Stomach (tissue), 9 donors: ENCODE results near the gene CCSER1. TPM values are rescaled to one million over a fixed set of nuclear protein-coding genes. Genes with fewer than 3 reads are reported as not detected.

Experiments
- DNase-seq, 2 donors: peaks; one replicate each; pipeline versions ENCODE4 v3.0.0 to v3.0.0-alpha.2; 2013 to 2019
- H3K27ac ChIP-seq, 5 donors: fragments of 200-600 bp in 4 of 5; sonication (generic) in 4 of 5; one replicate each; pipeline ENCODE4 v1.5.1; 2013 to 2019; ENCODE audit warnings: mild to moderate bottlenecking in 1 of 5, moderate library complexity in 1 of 5
- H3K27me3 ChIP-seq, 3 donors: fragments of 200-600 bp; sonication (generic); one replicate each; pipeline ENCODE4 v1.5.1; 2017 to 2019; ENCODE audit warnings: mixed run types in 1 of 3
- H3K36me3 ChIP-seq, 4 donors: fragments of 200-600 bp; sonication (generic); 1 replicate in 3 of 4; 2 replicates in 1 of 4; pipeline ENCODE4 v1.5.1; 2016 to 2019
- H3K4me1 ChIP-seq, 4 donors: fragments of 200-600 bp; sonication (generic); one replicate each; pipeline ENCODE4 v1.5.1; 2016 to 2019
- H3K4me3 ChIP-seq, 4 donors: fragments of 200-600 bp; sonication (generic) in 3 of 4; one replicate each; pipeline ENCODE4 v1.5.1; 2016 to 2019; ENCODE audit warnings: mild to moderate bottlenecking in 1 of 4
- H3K9me3 ChIP-seq, 4 donors: fragments of 200-600 bp; sonication (generic); one replicate each; pipeline ENCODE4 v1.5.1; 2016 to 2019
- CTCF ChIP-seq, 7 experiments: fragments of 450-650 bp in 4 of 7; fragments of 200-600 bp in 3 of 7; sonication (generic) in 3 of 7; IDR thresholded peaks; one replicate each; pipeline ENCODE4 v1.5.1; 2016 to 2019; ENCODE audit warnings: antibody characterized with exemption in 7 of 7, control low read depth in 2 of 7, mild to moderate bottlenecking in 1 of 7
- EP300 ChIP-seq: sonication (generic); formaldehyde crosslinking; IDR thresholded peaks from one replicate; pipeline ENCODE4 v1.6.1; 2017; ENCODE audit warnings: antibody characterized with exemption
- POLR2A ChIP-seq, 4 donors: fragments of 450-650 bp; IDR thresholded peaks; one replicate each; pipeline ENCODE4 v1.6.1; 2016; ENCODE audit warnings: antibody characterized with exemption in 4 of 4, control low read depth in 2 of 4, mild to moderate bottlenecking in 1 of 4, moderate library complexity in 1 of 4
- POLR2AphosphoS5 ChIP-seq, 3 donors: sonication (generic); formaldehyde crosslinking; IDR thresholded peaks; one replicate each; pipeline ENCODE4 v1.6.1; 2016; ENCODE audit warnings: antibody characterized with exemption in 3 of 3
- WGBS, 5 donors: extraction: QIAGEN DNeasy Blood & Tissue Kit in 3 of 5; methylation state at CpG; one replicate each; pipeline versions ENCODE4 v1.1.5 to v1.1.7; 2013 to 2018; 5-methylcytosine and 5-hydroxymethylcytosine counted together
- intact Hi-C: fragments of 100-400 bp; cut with DNase I; formaldehyde crosslinking; loops from one replicate; pipeline ENCODE4 v1.15.1; 2023; ENCODE audit warnings: low total_unique reads
- polyA plus RNA-seq, 3 donors: library from polyadenylated mRNA; stranded (reverse); fragments of 200-250 nt; gene quantifications; one replicate each; pipeline ENCODE4 v1.2.3, GENCODE V29; 2013
- total RNA-seq, 5 donors: library from RNA; depleted of rRNA; stranded (reverse); fragments of >200 nt; gene quantifications; one replicate each; pipeline versions ENCODE4 v1.1.0 to v1.2.3, GENCODE V29; 2014 to 2016
- donor health status: healthy with polysubstance abuse.
- donor health status: Bipolar disorder and iron deficiency.
- donor health status: healthy.

CCSER1 gene
- total and polyA plus RNA-seq, 8 donors = 0.33 to 149 (median 15.2) TPM

GRCh38 chr4:90799895-90800294 lies 672.7 kb downstream of the CCSER1 start:
- no peaks in the 10 kb centered on the region for H3K27me3 ChIP-seq
- H3K27ac ChIP-seq = no peak overlapping the region
- TF ChIP-seq EP300 (no peak), POLR2A (IDR thresholded peaks at IDR 0.05) (no peak), POLR2AphosphoS5 (IDR thresholded peaks at IDR 0.05) (no peak), CTCF (IDR thresholded peaks at IDR 0.05) (no peak)
- H3K4me1 ChIP-seq = no peaks in the 10 kb centered on the region
- intact Hi-C loops = no loop called here
- H3K4me3 ChIP-seq = no peak overlapping the region
- WGBS, 5 donors = 89 to 95% (median 93%) methylated on average over 4 of the region's 4 CpGs
- no peaks in the 10 kb centered on the region for H3K36me3 ChIP-seq
- H3K9me3 ChIP-seq = peaks cover 0 to 25% (median 7%) of the 10 kb centered on the region in 4 donors
- no peak for DNase-seq

- Histone ChIP-seq H3K4me1 (no peaks in the 10 kb centered on the region), H3K27me3 (no peaks in the 10 kb centered on the region), H3K36me3 (no peaks in the 10 kb centered on the region), H3K27ac (no peak overlapping the region), H3K9me3 (peaks cover 0 to 20% (median 9%) of the 10 kb centered on the region in 4 donors), H3K4me3 (no peak overlapping the region)
- intact Hi-C loops = no loop called here
- TF ChIP-seq POLR2A (IDR thresholded peaks at IDR 0.05) (no peak), POLR2AphosphoS5 (IDR thresholded peaks at IDR 0.05) (no peak)
- 55 to 74% (median 59%) methylated on average over 4 of the region's 4 CpGs for WGBS, 5 donors
- no peak for DNase-seq
Measured at GRCh38 chr4:90815569-90815968, 688.4 kb downstream of the CCSER1 start.

GRCh38 chr4:90816754-90817153 lies 689.6 kb downstream of the CCSER1 start:
- Histone ChIP-seq H3K4me1 (no peaks in the 10 kb centered on the region), H3K36me3 (no peaks in the 10 kb centered on the region), H3K9me3 (peaks cover 0 to 20% (median 9%) of the 10 kb centered on the region in 4 donors), H3K4me3 (no peak overlapping the region), H3K27me3 (no peaks in the 10 kb centered on the region), H3K27ac (no peak overlapping the region)
- WGBS, 5 donors = 61 to 68% (median 62%) methylated on average over 2 of the region's 2 CpGs
- DNase-seq = no peak
- TF ChIP-seq CTCF (IDR thresholded peaks at IDR 0.05) (no peak), POLR2AphosphoS5 (IDR thresholded peaks at IDR 0.05) (no peak), EP300 (no peak)
- intact Hi-C loops = no loop called here

GRCh38 chr4:90824266-90825150 lies 697.3 kb downstream of the CCSER1 start:
- no peak overlapping the region for H3K4me3 ChIP-seq
- intact Hi-C loops = no loop called here
- H3K27me3 ChIP-seq = no peaks in the 10 kb centered on the region
- WGBS, 5 donors = 66 to 89% (median 84%) methylated on average over 2 of the region's 2 CpGs
- TF ChIP-seq CTCF (IDR thresholded peaks at IDR 0.05) (no peak), EP300 (no peak), POLR2A (IDR thresholded peaks at IDR 0.05) (no peak), POLR2AphosphoS5 (IDR thresholded peaks at IDR 0.05) (no peak)
- H3K27ac ChIP-seq = no peak overlapping the region
- no peaks in the 10 kb centered on the region for H3K9me3 ChIP-seq
- H3K36me3 ChIP-seq = no peaks in the 10 kb centered on the region
- DNase-seq = no peak
- H3K4me1 ChIP-seq = no peaks in the 10 kb centered on the region

GRCh38 chr4:90825849-90826248 lies 698.7 kb downstream of the CCSER1 start:
- Histone ChIP-seq H3K27ac (no peak overlapping the region), H3K36me3 (no peaks in the 10 kb centered on the region), H3K9me3 (no peaks in the 10 kb centered on the region), H3K4me1 (no peaks in the 10 kb centered on the region), H3K4me3 (no peak overlapping the region), H3K27me3 (no peaks in the 10 kb centered on the region)
- WGBS, 5 donors = 78 to 97% (median 93%) methylated on average over 6 of the region's 6 CpGs
- TF ChIP-seq POLR2A (IDR thresholded peaks at IDR 0.05) = no peak
- TF ChIP-seq CTCF (IDR thresholded peaks at IDR 0.05) = no peak
- no peak for TF ChIP-seq EP300
- TF ChIP-seq POLR2AphosphoS5 (IDR thresholded peaks at IDR 0.05) = no peak
- DNase-seq = no peak
- intact Hi-C loops = no loop called here
